Stomach smooth muscle (tissue), 2 donors: ENCODE results near the gene TRPM2.
"Not testable (repeated sequence)": the region's sequence is repeated elsewhere in the genome, so short reads cannot be mapped to it uniquely, and the experiment has no call there.

Source experiments
- H3K27ac ChIP-seq: one replicate; pipeline ENCODE4 v1.7.0; 2013; ENCODE audit warnings: mild to moderate bottlenecking, low read length, inconsistent platforms
- H3K27me3 ChIP-seq, 2 donors: one replicate each; pipeline ENCODE4 v1.7.0; 2013; ENCODE audit warnings: low read length in 2 of 2; ENCODE audit not compliant: insufficient read depth in 2 of 2, control insufficient read depth in 1 of 2
- H3K36me3 ChIP-seq, 2 donors: one replicate each; pipeline ENCODE4 v1.7.0; 2013; ENCODE audit warnings: low read length in 2 of 2; ENCODE audit not compliant: control insufficient read depth in 2 of 2, insufficient read depth in 2 of 2
- H3K4me1 ChIP-seq: one replicate; pipeline ENCODE4 v1.7.0; 2013; ENCODE audit warnings: low read length; ENCODE audit not compliant: control insufficient read depth, insufficient read depth
- H3K4me3 ChIP-seq, 2 donors: one replicate each; pipeline ENCODE4 v1.7.0; 2013; ENCODE audit warnings: low read length in 2 of 2
- H3K9ac ChIP-seq, 2 donors: one replicate each; pipeline ENCODE4 v1.7.0; 2013; ENCODE audit warnings: low read length in 2 of 2, mild to moderate bottlenecking in 1 of 2
- H3K9me3 ChIP-seq, 2 donors: one replicate each; pipeline ENCODE4 v1.7.0; 2013; ENCODE audit warnings: low read length in 2 of 2; ENCODE audit not compliant: control insufficient read depth in 2 of 2
- donor health status: healthy.
- donor health status: Pancreatic carcinoma.

The TRPM2 gene

DNA sequence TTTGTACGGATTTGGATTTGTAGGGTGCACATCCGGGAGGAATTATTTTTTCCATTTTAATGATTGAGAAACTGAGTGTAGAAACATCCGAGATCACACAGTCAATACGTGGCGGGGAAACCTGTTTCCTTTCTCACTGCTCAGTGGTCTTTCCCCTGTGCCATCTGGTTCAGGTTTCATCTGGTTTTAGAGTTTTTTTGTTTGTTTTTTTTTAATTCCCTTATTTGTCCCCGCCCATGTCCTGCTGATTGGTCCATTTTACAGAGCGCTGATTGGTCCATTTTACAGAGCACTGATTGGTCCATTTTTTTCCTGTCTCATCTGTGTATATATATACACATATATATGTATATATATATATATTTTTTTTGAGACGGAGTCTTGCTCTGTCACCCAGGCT lies 6.0 kb downstream of the TRPM2 start:
- Histone ChIP-seq H3K4me1 (no peaks in the 10 kb centered on the region), H3K27ac (no peak overlapping the region), H3K27me3 (peaks cover 4 to 5% of the 10 kb centered on the region in 2 donors), H3K36me3 (no peaks in the 10 kb centered on the region), H3K9ac (no peak overlapping the region), H3K9me3 (peaks cover 0 to 6% of the 10 kb centered on the region in 2 donors), H3K4me3 (no peak overlapping the region)

DNA sequence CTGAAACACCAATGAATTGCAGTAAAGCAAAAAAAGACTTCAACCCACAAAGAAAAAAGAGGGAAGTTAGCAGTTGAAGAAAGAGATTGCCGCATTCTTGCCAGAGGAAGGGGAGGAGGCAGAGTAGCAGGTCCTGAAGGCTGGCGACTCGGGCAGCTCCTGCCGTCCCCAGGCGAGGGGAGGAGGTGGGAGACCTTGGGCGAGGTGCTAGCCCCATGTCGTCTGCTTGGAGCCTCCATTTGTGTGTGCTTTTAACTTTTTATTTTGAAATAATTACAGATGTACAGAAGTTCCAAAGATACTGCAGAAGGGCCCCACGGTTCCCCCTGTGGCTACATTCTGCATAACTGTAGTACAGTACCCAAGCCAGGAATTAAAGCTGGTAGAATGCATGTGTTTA lies 6.7 kb downstream of the TRPM2 start:
- H3K27ac ChIP-seq = no peak overlapping the region
- peaks cover 4 to 5% of the 10 kb centered on the region in 2 donors for H3K27me3 ChIP-seq
- no peaks in the 10 kb centered on the region for H3K4me1 ChIP-seq
- peaks cover 0 to 6% of the 10 kb centered on the region in 2 donors for H3K9me3 ChIP-seq
- H3K36me3 ChIP-seq = no peaks in the 10 kb centered on the region
- H3K9ac ChIP-seq = no peak overlapping the region
- H3K4me3 ChIP-seq = no peak overlapping the region

DNA sequence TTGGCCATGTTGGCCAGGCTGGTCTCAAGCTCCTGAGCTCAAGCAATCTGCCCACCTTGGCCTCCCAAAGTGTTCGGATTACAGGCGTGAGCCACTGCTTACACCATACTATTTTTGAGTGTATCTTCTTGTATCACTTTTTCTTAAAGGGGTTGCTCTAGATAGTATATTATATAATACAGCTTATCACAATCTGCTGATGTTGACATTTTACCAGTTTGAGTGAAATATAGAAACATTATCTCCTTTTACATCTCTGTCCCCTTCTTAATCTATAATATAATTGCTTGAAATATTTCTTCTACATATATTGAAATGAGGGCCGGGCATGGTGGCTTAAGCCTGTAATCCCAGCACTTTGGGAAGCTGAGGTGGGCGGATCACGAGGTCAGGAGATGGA lies 8.5 kb downstream of the TRPM2 start:
- H3K4me3 ChIP-seq, H3K27me3 ChIP-seq, H3K9ac ChIP-seq, H3K9me3 ChIP-seq, H3K27ac ChIP-seq, H3K4me1 ChIP-seq, H3K36me3 ChIP-seq: not testable (repeated sequence)

DNA sequence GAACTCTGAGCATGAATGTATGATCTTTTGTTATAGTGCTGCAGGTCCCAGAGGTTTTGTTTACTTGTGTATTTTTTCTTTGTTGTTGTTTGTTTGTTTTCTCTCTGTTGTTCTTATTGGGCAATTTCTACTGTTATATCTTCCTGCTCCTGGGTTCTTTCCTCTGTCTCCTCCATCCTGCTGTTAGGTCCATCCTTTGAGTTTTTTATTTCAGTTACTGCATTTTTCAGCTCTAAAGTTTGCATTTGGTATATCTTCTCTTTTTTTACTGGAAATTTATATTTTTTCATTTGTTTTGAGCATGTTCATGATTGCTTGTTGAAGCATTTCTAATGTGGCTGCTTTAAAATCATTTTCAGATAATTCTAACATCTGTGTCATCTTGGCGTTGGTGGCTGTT lies 9.9 kb downstream of the TRPM2 start:
- peaks cover 0 to 6% of the 10 kb centered on the region in 2 donors for H3K9me3 ChIP-seq
- no peak overlapping the region for H3K4me3 ChIP-seq
- no peak overlapping the region for H3K27ac ChIP-seq
- H3K36me3 ChIP-seq = no peaks in the 10 kb centered on the region
- H3K9ac ChIP-seq = no peak overlapping the region
- H3K4me1 ChIP-seq = no peaks in the 10 kb centered on the region
- H3K27me3 ChIP-seq = peaks cover 4 to 7% of the 10 kb centered on the region in 2 donors

DNA sequence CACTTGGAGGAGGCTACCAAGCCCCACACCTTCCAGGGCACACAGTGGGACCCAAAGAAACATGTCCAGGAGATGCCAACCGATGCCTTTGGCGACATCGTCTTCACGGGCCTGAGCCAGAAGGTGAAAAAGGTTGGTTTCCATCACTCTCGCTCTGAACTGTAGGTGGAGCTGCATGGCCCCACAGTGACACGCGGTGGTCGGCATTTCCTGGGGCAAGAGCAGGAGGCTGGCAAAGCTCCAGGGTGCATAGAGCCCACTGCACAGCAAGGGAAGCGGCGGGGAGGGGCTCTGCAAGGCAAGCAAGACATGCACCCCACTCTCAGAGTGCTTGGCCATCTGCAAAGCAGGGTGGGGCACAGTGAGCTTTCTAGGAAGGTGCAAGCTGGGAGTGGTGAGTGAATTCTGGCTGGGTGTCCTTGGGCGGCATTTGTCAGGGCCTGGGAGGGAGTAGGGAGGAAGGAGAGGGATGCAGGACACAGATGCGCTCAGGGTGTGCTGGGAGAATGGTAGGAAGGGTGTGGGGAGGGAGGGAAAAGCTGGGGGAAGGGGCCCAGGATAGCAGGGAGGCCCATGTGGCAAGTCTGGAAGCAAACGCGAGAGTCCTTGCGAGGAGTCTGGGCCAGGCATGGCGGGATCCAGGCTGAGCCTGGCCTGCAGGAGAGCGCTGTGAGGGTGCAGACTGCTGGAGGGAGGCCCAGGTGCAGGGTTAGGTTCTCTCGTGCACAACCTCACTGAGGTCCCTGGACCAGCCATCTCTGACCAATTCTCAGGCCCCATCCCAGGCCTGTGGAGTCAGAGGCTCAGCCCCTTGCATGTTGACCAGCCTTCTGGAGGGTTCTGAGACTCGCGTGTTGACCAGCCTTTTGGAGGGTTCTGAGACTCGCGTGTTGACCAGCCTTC lies 11.0 kb downstream of the TRPM2 start:
- H3K9ac ChIP-seq = no peak overlapping the region
- no peak overlapping the region for H3K4me3 ChIP-seq
- H3K27ac ChIP-seq = no peak overlapping the region
- H3K27me3 ChIP-seq = peaks cover 9 to 10% of the 10 kb centered on the region in 2 donors
- no peaks in the 10 kb centered on the region for H3K4me1 ChIP-seq
- peaks cover 0 to 6% of the 10 kb centered on the region in 2 donors for H3K9me3 ChIP-seq
- H3K36me3 ChIP-seq = no peaks in the 10 kb centered on the region

DNA sequence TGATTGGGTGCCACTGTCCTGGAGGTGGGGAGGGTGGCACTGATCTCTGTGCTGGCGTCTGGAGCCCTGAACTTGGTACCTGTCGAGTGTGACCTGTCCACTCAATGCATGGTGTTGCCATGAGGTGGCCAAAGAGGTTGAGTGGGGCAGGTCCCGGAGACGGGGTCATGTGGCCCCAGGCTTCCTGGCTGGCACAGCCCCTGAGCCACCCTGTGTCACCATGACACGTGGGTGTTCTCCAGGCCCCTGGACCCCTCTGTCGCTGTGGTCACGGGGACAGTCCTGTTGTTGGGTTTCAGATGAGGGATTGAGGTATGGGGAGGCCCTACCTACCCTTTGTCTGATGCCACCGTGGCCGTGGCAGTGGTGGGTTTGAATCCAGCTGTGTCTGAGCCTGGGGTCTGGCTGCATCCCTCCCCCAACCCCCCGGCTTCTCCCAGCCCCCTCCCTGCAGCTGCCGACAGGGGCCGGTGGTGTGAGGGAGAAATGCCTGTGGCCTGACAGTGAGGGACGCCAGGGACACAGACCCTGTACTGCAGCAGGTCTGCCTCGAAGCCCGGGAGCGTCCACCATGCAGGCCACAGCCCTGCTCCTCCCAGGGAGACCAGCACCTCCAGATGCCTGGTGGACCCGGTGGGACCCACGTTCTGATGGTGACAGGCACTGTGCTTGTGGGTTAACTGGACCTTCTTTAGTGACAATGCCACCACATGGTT lies 12.0 kb downstream of the TRPM2 start:
- Histone ChIP-seq H3K4me1 (peaks cover 6% of the 10 kb centered on the region), H3K4me3 (no peak overlapping the region), H3K9me3 (peaks cover 0 to 6% of the 10 kb centered on the region in 2 donors), H3K36me3 (no peaks in the 10 kb centered on the region), H3K27ac (no peak overlapping the region), H3K9ac (no peak overlapping the region), H3K27me3 (peaks cover 12 to 15% of the 10 kb centered on the region in 2 donors)

DNA sequence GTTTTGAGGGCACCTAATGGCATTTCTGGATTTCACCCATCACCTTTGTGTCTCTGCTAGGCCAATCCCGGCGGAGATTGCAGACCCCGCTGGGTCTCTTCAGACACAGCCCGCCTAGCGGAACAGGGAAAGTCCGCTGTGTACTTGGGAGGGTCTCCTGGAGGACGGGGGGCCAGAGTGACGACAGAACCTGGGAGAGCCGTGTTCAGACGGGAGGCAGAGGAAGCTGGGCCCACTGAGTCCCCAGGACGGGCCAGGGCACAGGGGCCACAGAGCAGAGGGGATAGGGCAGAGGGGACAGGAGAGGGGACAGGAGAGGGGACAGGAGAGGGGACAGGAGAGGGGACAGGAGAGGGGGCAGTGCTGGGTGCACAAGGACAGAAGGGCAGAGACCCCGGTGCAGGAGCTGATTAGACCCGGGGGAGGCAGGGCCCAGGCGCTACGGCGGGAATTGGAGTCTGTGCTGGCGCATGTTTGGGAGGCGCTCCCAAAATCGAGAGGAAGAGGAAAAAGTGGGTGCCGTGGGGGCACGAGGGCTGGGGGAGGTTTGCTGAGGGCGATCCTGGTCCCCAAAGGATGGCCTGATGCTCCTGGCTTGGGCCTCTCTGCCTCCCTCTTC lies 12.7 kb downstream of the TRPM2 start:
- Histone ChIP-seq H3K4me3 (no peak overlapping the region), H3K27me3 (peaks cover 15 to 18% of the 10 kb centered on the region in 2 donors), H3K9ac (no peak overlapping the region), H3K9me3 (peaks cover 0 to 6% of the 10 kb centered on the region in 2 donors), H3K4me1 (peaks cover 6% of the 10 kb centered on the region), H3K27ac (no peak overlapping the region), H3K36me3 (no peaks in the 10 kb centered on the region)

DNA sequence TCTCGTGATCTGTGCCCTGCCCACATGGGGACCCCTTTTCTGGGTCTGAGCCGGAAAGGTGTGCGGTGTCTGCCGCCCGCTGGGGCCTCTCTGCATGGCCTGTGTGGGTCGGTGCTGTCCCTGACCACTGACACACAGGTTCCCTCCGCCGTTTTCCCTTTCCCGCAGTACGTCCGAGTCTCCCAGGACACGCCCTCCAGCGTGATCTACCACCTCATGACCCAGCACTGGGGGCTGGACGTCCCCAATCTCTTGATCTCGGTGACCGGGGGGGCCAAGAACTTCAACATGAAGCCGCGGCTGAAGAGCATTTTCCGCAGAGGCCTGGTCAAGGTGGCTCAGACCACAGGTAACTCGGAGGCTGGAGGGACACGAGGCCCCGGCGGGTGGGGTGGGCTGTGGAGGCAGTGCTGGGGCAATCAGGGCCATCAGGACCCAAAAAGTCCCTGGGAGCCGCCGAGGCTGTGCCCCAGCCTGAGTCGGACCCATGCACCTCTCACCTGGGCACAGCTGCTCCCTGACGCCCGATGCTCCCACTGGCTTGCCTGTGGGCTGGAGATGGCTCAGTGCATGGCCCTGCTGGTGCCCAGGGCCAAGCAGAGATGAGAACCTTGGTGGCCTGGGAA lies 13.3 kb downstream of the TRPM2 start:
- Histone ChIP-seq H3K9me3 (peaks cover 0 to 6% of the 10 kb centered on the region in 2 donors), H3K4me1 (peaks cover 6% of the 10 kb centered on the region)

DNA sequence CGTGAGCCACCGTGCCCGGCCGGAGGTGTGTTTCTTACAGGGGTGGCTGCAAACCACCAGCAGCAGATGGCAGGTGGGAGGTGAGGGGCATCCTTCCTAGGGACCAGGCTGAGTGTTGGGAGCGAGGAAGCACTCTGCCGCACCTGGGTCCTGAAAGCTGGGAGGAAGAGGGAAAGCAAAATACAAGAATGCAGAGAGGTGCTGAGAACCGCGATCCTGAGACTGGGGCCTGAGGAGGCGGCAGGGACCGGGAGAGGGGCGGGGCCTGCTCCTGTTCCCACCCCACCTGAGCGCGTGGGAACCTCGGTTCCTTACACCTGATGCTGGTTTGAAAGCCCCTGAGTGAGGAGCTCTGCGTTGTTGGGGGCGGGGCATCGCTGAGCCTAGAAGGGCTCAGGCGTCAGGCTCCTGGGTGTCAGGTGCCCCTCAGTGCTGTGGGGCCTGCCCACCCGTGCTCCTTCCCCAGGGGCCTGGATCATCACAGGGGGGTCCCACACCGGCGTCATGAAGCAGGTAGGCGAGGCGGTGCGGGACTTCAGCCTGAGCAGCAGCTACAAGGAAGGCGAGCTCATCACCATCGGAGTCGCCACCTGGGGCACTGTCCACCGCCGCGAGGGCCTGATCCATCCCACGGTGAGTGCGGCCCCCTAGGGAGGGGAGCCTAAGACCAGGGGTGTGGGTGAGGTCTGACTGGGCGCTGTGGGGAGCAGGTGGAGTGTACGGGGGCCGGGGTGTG lies 15.5 kb downstream of the TRPM2 start:
- Histone ChIP-seq H3K9me3 (peaks cover 0 to 4% of the 10 kb centered on the region in 2 donors), H3K27ac (no peak overlapping the region), H3K4me1 (peaks cover 6% of the 10 kb centered on the region), H3K9ac (no peak overlapping the region), H3K4me3 (no peak overlapping the region), H3K36me3 (no peaks in the 10 kb centered on the region), H3K27me3 (peaks cover 12 to 21% of the 10 kb centered on the region in 2 donors)

More for the DNA sequence above, 13.3 kb downstream of the TRPM2 start:
- Histone ChIP-seq H3K27me3 (peaks cover 15 to 18% of the 10 kb centered on the region in 2 donors), H3K4me3 (no peak overlapping the region), H3K27ac (no peak overlapping the region), H3K9ac (no peak overlapping the region), H3K36me3 (no peaks in the 10 kb centered on the region)
